ENCODE results near the gene ZNF804A. TPM values are rescaled to one million over a fixed set of nuclear protein-coding genes. Genes with fewer than 3 reads are reported as not detected.

The ZNF804A gene
- total and polyA plus RNA-seq, 4 donors: 0.07 to 0.37 (median 0.13) TPM

DNA sequence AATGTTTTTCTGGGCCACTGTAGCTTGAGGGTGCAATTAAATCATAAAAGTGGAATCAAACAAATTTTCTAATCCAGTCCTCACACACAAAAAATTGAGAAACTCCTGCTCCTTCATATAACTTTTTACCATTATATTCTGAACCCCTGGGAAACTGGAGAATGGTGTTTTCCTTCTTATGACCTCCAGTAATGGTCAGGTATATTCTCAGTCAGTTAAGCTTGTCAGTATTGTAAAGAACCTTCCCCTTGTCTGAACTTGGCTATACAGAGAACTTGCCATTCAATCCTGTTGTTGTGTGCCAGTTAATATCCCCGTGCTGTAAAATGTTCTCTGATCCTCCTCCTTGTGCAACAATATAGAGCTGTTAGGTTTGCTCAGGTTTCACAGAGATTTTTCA lies 39.5 kb downstream of the ZNF804A start:
- 50% methylated on average over 1 of the region's 1 CpG for WGBS
- no peak overlapping the region for H3K27ac ChIP-seq (ENCODE audit: low read depth in 1 of 2, low read length in 2 of 2)
- DNase-seq (ENCODE audit: low spot score): no peak

DNA sequence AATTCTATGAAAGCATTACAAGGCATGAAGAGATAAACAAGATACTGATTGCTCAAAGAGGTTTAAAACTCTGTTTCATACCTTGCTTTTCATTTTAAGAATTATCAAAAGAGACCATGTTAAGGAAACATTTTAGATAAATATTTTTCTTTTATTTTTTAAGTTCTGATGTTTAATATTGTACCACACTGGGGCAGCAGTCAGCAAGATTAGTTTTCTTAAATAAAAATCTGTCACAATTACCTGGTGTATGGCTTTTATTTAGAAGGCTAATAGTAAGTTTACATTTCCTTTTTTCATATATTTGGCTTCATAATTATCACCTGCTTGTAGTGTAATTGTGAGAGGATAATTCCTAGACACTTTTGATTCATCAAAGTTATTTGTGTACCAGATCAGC lies 46.4 kb downstream of the ZNF804A start:
- Histone ChIP-seq H3K9me3 (ENCODE audit: control insufficient read depth in 4 of 4, low read length in 3 of 4) (no peaks in the 10 kb centered on the region), H3K27ac (ENCODE audit: low read depth in 1 of 2, low read length in 2 of 2) (no peak overlapping the region), H3K36me3 (ENCODE audit: control insufficient read depth in 4 of 4, insufficient read depth in 3 of 4, low read depth in 1 of 4, low read length in 3 of 4) (no peaks in the 10 kb centered on the region), H3K4me3 (ENCODE audit: low read depth in 1 of 3, low read length in 3 of 3) (no peak overlapping the region), H3K27me3 (ENCODE audit: control insufficient read depth in 4 of 4, insufficient read depth in 4 of 4, low read length in 3 of 4) (no peaks in the 10 kb centered on the region), H3K4me1 (ENCODE audit: control insufficient read depth in 4 of 4, insufficient read depth in 4 of 4, low read length in 3 of 4) (no peaks in the 10 kb centered on the region), H3K9ac (ENCODE audit: low read depth in 1 of 2, low read length in 2 of 2) (no peak overlapping the region)
- no peak for DNase-seq (ENCODE audit: low spot score)
- TF ChIP-seq HNF4A (conservative IDR thresholded peaks at IDR 0.05) (no peak), REST (IDR thresholded peaks at IDR 0.05) (no peak), RAD21 (IDR thresholded peaks at IDR 0.05) (no peak), HNF4G (IDR thresholded peaks at IDR 0.05) (no peak), NR2F2 (IDR thresholded peaks at IDR 0.05) (no peak), YY1 (IDR thresholded peaks at IDR 0.05) (no peak), SP1 (IDR thresholded peaks at IDR 0.05) (no peak)
- TF ChIP-seq, protein P1, sequence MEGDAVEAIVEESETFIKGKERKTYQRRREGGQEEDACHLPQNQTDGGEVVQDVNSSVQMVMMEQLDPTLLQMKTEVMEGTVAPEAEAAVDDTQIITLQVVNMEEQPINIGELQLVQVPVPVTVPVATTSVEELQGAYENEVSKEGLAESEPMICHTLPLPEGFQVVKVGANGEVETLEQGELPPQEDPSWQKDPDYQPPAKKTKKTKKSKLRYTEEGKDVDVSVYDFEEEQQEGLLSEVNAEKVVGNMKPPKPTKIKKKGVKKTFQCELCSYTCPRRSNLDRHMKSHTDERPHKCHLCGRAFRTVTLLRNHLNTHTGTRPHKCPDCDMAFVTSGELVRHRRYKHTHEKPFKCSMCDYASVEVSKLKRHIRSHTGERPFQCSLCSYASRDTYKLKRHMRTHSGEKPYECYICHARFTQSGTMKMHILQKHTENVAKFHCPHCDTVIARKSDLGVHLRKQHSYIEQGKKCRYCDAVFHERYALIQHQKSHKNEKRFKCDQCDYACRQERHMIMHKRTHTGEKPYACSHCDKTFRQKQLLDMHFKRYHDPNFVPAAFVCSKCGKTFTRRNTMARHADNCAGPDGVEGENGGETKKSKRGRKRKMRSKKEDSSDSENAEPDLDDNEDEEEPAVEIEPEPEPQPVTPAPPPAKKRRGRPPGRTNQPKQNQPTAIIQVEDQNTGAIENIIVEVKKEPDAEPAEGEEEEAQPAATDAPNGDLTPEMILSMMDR (IDR thresholded peaks at IDR 0.05; ENCODE audit: low read depth, low read length, missing input control): no peak
- TF ChIP-seq, protein P2, sequence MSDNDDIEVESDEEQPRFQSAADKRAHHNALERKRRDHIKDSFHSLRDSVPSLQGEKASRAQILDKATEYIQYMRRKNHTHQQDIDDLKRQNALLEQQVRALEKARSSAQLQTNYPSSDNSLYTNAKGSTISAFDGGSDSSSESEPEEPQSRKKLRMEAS (IDR thresholded peaks at IDR 0.05): no peak

More for the DNA sequence above, 39.5 kb downstream of the ZNF804A start:
- no peak overlapping the region for H3K9ac ChIP-seq (ENCODE audit: low read depth in 1 of 2, low read length in 2 of 2)
- no peaks in the 10 kb centered on the region for H3K27me3 ChIP-seq (ENCODE audit: control insufficient read depth in 4 of 4, insufficient read depth in 4 of 4, low read length in 3 of 4)
- no peaks in the 10 kb centered on the region for H3K9me3 ChIP-seq (ENCODE audit: control insufficient read depth in 4 of 4, low read length in 3 of 4)
- no peaks in the 10 kb centered on the region for H3K36me3 ChIP-seq (ENCODE audit: control insufficient read depth in 4 of 4, insufficient read depth in 3 of 4, low read depth in 1 of 4, low read length in 3 of 4)
- no peak overlapping the region for H3K4me3 ChIP-seq (ENCODE audit: low read depth in 1 of 3, low read length in 3 of 3)
- TF ChIP-seq HNF4A (conservative IDR thresholded peaks at IDR 0.05) (no peak), JUND (IDR thresholded peaks at IDR 0.05) (no peak), FOXA2 (IDR thresholded peaks at IDR 0.05) (no peak), EGR1 (IDR thresholded peaks at IDR 0.05; ENCODE audit: low read depth in 2 of 2) (no peak), NR2F2 (IDR thresholded peaks at IDR 0.05) (no peak), RAD21 (IDR thresholded peaks at IDR 0.05) (no peak), GABPA (IDR thresholded peaks at IDR 0.05 in 1 of 2, conservative IDR thresholded peaks at IDR 0.05 in 1 of 2) (no peak), TAF1 (conservative IDR thresholded peaks at IDR 0.05) (no peak), REST (IDR thresholded peaks at IDR 0.05) (no peak)
- TF ChIP-seq, protein P1 (IDR thresholded peaks at IDR 0.05; ENCODE audit: low read depth, low read length, missing input control): no peak
- H3K4me1 ChIP-seq (ENCODE audit: control insufficient read depth in 4 of 4, insufficient read depth in 4 of 4, low read length in 3 of 4): no peaks in the 10 kb centered on the region

Measured in liver (tissue), 9 donors.